LNCAP (cell line): ENCODE results near the gene FANCC.

Source experiments
- CTCF ChIP-seq: fragments of 450-650 bp; IDR thresholded peaks from 2 replicates; pipeline ENCODE4 v1.5.1; 2017; ENCODE audit warnings: mild to moderate bottlenecking

FANCC gene

GRCh38 chr9:95090023-95090791 lies 227.3 kb downstream of the FANCC start:
- no peak for TF ChIP-seq CTCF

GRCh38 chr9:95089257-95090022 lies 228.1 kb downstream of the FANCC start:
- no peak for TF ChIP-seq CTCF

GRCh38 chr9:95088421-95089161 lies 228.9 kb downstream of the FANCC start:
- no peak for TF ChIP-seq CTCF

- peak; percentile 30; the same call in 1 of the 2 replicates for TF ChIP-seq CTCF
These were observed 229.8 kb downstream of the FANCC start for GRCh38 chr9:95087659-95088242.

GRCh38 chr9:95086564-95086955 lies 230.9 kb downstream of the FANCC start:
- no peak for TF ChIP-seq CTCF

GRCh38 chr9:95085861-95086563 lies 231.5 kb downstream of the FANCC start:
- no peak for TF ChIP-seq CTCF
